Kidney (tissue), 14 donors: ENCODE measurements around the gene APOL3. TPM values are rescaled to one million over a fixed set of nuclear protein-coding genes. Genes with fewer than 3 reads are reported as not detected.

Experiments used
- DNase-seq, 5 donors: peaks; one replicate each; pipeline ENCODE4 v3.0.0-alpha.2; 2013 to 2020
- FAIRE-seq: peaks from 2 replicates; lab custom pipeline; 2012; peaks lifted over from hg19 to GRCh38; lab: Jason Lieb, UNC
- H3K27ac ChIP-seq, 2 donors: one replicate each; pipeline ENCODE4 v1.7.0; 2013; ENCODE audit warnings: low read depth in 2 of 2, low read length in 2 of 2, inconsistent platforms in 1 of 2
- H3K27me3 ChIP-seq: one replicate; pipeline ENCODE4 v1.7.1; 2013; ENCODE audit warnings: low read length, inconsistent platforms; ENCODE audit not compliant: control insufficient read depth, insufficient read depth
- H3K36me3 ChIP-seq, 3 donors: one replicate each; pipeline versions ENCODE4 v1.7.0 to v1.7.1; 2013; ENCODE audit warnings: low read length in 3 of 3, control low read depth in 1 of 3, inconsistent platforms in 1 of 3; ENCODE audit not compliant: insufficient read depth in 3 of 3, control insufficient read depth in 2 of 3
- H3K4me1 ChIP-seq, 3 donors: one replicate each; pipeline versions ENCODE4 v1.7.0 to v1.7.1; 2013; ENCODE audit warnings: low read length in 3 of 3, inconsistent platforms in 1 of 3, low read depth in 1 of 3; ENCODE audit not compliant: control insufficient read depth in 2 of 3, insufficient read depth in 2 of 3
- H3K4me3 ChIP-seq, 3 donors: one replicate each; pipeline versions ENCODE4 v1.7.0 to v1.8.1; 2013; ENCODE audit warnings: low read length in 3 of 3, control low read depth in 1 of 3, inconsistent platforms in 1 of 3
- H3K9ac ChIP-seq, 3 donors: one replicate each; pipeline versions ENCODE4 v1.7.0 to v1.7.1; 2013; ENCODE audit warnings: low read length in 3 of 3, control low read depth in 1 of 3, inconsistent platforms in 1 of 3
- H3K9me3 ChIP-seq, 3 donors: one replicate each; pipeline versions ENCODE4 v1.7.0 to v1.7.1; 2013; ENCODE audit warnings: low read length in 3 of 3, control low read depth in 1 of 3, inconsistent platforms in 1 of 3; ENCODE audit not compliant: control insufficient read depth in 2 of 3, insufficient read depth in 1 of 3
- intact Hi-C: fragments of 100-400 bp; cut with DNase I; formaldehyde crosslinking; loops from one replicate; pipeline ENCODE4 v1.11.1; 2022
- polyA plus RNA-seq: library from polyadenylated mRNA; stranded (reverse); fragments of 350-450 nt; fragmentation: Illumina TruSeq; extraction: RNeasy Lipid Tissue Mini Kit (QIAGEN cat#74804); gene quantifications from one replicate; pipeline ENCODE4 v1.2.3, GENCODE V29; 2014; ENCODE audit warnings: low read depth, low replicate concordance; ENCODE audit not compliant: insufficient read depth
- total RNA-seq: library from RNA; stranded (reverse); fragmentation: NEBNext Ultra II Directional; extraction: Animal tissue kit (Norgen Biotek cat#: 25700); gene quantifications from one replicate; pipeline ENCODE4 v1.2.1, GENCODE V29; 2021
- TF ChIP-seq, protein P1 (sequence below): IDR thresholded peaks from 3 replicates; pipeline ENCODE4 v1.5.1; 2012; ENCODE audit warnings: mild to moderate bottlenecking, moderate library complexity, borderline replicate concordance; ENCODE audit not compliant: insufficient read depth; ENCODE audit errors: extremely low read depth
- donor health status: control.
- donor health status: control.
- donor health status: control.
- donor health status: control.
- donor health status: control.
- donor health status: DM: yes; HTN: yes; CAD: no.
- donor health status: Normal renal cell carcinoma (clear cell type).

The APOL3 gene
- total and polyA plus RNA-seq, 2 donors from 2014 or later = 25.1 to 43.7 TPM

DNA sequence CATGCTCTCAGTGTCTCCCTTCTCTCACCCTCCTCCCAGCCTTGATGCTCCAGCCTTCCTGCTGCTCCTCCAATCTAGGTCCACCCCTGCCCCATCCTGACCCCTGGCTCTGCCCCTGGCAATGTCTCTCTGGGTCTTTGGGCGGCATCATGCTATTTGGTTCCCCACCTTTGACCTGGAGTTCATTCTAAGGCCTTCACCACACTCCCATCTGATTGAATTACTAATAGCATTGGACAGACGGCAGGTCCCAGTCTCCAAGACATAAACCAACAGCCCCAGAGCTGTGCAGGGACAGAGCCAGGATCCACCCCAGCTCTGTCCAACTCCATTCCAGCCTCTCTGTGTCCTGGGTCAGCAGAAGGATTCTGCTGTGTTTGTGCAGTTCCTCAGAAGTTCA lies 33.8 kb upstream of the APOL3 start:
- Histone ChIP-seq H3K4me3 (no peak overlapping the region), H3K27ac (no peak overlapping the region), H3K9me3 (no peaks in the 10 kb centered on the region), H3K36me3 (no peaks in the 10 kb centered on the region), H3K9ac (no peak overlapping the region), H3K4me1 (peaks cover 5 to 18% (median 17%) of the 10 kb centered on the region in 3 donors), H3K27me3 (no peaks in the 10 kb centered on the region)
- TF ChIP-seq, protein P1, sequence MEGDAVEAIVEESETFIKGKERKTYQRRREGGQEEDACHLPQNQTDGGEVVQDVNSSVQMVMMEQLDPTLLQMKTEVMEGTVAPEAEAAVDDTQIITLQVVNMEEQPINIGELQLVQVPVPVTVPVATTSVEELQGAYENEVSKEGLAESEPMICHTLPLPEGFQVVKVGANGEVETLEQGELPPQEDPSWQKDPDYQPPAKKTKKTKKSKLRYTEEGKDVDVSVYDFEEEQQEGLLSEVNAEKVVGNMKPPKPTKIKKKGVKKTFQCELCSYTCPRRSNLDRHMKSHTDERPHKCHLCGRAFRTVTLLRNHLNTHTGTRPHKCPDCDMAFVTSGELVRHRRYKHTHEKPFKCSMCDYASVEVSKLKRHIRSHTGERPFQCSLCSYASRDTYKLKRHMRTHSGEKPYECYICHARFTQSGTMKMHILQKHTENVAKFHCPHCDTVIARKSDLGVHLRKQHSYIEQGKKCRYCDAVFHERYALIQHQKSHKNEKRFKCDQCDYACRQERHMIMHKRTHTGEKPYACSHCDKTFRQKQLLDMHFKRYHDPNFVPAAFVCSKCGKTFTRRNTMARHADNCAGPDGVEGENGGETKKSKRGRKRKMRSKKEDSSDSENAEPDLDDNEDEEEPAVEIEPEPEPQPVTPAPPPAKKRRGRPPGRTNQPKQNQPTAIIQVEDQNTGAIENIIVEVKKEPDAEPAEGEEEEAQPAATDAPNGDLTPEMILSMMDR = no peak
- DNase-seq (no peak), FAIRE-seq (no peak)
- intact Hi-C loops = no loop called here

DNA sequence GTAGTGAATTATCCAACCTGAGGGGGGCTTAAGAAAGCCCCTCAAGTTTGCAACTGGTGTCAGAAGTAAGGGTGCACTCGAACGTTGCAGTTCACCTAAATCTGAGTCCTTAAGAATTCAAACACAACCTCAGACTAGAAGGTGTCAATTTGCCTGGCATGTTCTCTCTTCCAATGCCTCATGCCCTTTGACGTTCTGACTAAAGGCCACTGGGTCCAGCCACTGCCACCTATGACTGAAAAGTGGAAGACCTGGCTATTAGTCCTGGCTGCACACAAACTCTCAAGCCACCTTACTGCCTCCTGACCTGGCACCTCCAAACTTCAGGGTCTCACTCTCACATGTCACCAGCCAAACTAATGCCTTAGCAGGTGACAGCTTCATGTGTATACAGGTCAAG lies 33.0 kb upstream of the APOL3 start:
- TF ChIP-seq, protein P1 = no peak
- H3K9ac ChIP-seq = no peak overlapping the region
- no peaks in the 10 kb centered on the region for H3K27me3 ChIP-seq
- intact Hi-C loops = no loop called here
- H3K36me3 ChIP-seq = no peaks in the 10 kb centered on the region
- no peak overlapping the region for H3K27ac ChIP-seq
- no peak for DNase-seq
- peaks cover 5 to 17% (median 17%) of the 10 kb centered on the region in 3 donors for H3K4me1 ChIP-seq
- no peak overlapping the region for H3K4me3 ChIP-seq
- no peaks in the 10 kb centered on the region for H3K9me3 ChIP-seq
- no peak for FAIRE-seq

DNA sequence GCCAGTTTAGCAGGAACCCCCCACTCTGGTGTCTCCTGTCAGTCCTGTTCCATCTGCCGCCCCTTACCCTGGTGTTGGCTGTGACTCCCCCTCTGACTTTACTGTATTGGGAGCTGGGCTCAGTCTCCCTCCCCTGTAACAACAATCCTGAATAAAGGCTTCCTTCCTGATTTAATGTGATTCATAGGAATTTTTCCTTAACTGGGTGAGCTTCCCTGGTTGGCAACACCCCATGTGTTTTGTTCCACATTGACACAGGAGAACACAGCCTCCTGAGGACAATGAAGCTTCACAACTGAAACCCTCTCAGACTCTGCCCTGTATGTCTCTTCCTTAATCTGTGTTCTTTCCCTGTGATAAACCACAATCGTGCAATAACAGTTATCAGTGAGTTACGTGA lies 32.6 kb upstream of the APOL3 start:
- Histone ChIP-seq H3K36me3 (no peaks in the 10 kb centered on the region), H3K4me1 (peaks cover 5 to 17% (median 16%) of the 10 kb centered on the region in 3 donors), H3K27ac (no peak overlapping the region), H3K27me3 (no peaks in the 10 kb centered on the region), H3K4me3 (no peak overlapping the region), H3K9me3 (no peaks in the 10 kb centered on the region), H3K9ac (no peak overlapping the region)
- intact Hi-C loops = no loop called here
- DNase-seq = no peak
- no peak for FAIRE-seq
- TF ChIP-seq, protein P1 = no peak

DNA sequence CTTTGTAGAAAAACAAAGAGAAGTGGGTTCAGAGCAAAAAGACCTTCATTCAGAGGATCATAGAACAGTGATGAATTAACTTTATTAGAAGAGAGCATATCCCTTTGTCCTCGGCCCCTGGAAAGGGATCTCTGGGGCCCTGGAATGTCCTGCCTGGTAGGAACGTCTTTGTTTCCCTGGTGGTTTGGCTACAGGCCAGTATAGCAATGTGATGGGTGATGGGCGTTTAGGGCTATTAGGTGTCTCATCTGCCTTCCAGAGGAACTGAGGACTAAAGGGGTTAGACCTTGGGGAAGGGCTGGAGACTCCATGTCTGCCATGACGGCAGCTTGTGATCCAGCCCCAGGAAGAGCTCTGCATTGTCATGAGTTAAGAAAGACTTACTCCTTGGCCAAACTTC lies 32.0 kb upstream of the APOL3 start:
- no peaks in the 10 kb centered on the region for H3K27me3 ChIP-seq
- H3K9ac ChIP-seq = no peak overlapping the region
- intact Hi-C loops = no loop called here
- H3K27ac ChIP-seq = no peak overlapping the region
- peaks cover 4 to 13% (median 9%) of the 10 kb centered on the region in 3 donors for H3K4me1 ChIP-seq
- TF ChIP-seq, protein P1 = no peak
- no peaks in the 10 kb centered on the region for H3K9me3 ChIP-seq
- H3K4me3 ChIP-seq = no peak overlapping the region
- H3K36me3 ChIP-seq = no peaks in the 10 kb centered on the region
- no peak for FAIRE-seq
- no peak for DNase-seq
